OCI-LY7 (cell line): ENCODE data around the gene RAD51B.

ENCODE experiments used
- CTCF ChIP-seq: fragments of 200-600 bp; sonication (generic); conservative IDR thresholded peaks from 2 replicates; pipeline ENCODE4 v1.5.1; 2014; ENCODE audit warnings: mild to moderate bottlenecking, antibody characterized with exemption, low read length, moderate library complexity, mixed read lengths
- EZH2phosphoT487 ChIP-seq: fragments of 200-600 bp; sonication (generic); IDR thresholded peaks from 2 replicates; pipeline ENCODE4 v1.6.1; 2018; ENCODE audit warnings: low read depth, borderline replicate concordance, mild to moderate bottlenecking, mixed run types, antibody characterized with exemption, low read length, moderate library complexity, mixed read lengths

- TF ChIP-seq CTCF (no peak), EZH2phosphoT487 (no peak)
Measured at GRCh38 chr14:68538639-68539038, 719.1 kb downstream of the RAD51B start.
